ENCODE results near the gene COQ4.
A peak's percentile ranks its signal among the peaks of the same experiment; 100 is the strongest.
"Not testable (repeated sequence)": the region's sequence is repeated elsewhere in the genome, so short reads cannot be mapped to it uniquely, and the experiment has no call there.

The COQ4 gene

GRCh38 chr9:128322404-128323211, at the start of gene COQ4, which contains the start of gene TRUB2:
Gene COQ4 (plus strand): TSS chr9:128322839. CDS start chr9:128322859, 20 bp downstream.
Gene TRUB2 (minus strand): TSS chr9:128322447. CDS start chr9:128322408, 39 bp downstream.
- DNase-seq, result peak; percentile 98

GRCh38 chr9:128274245-128274644, 48.4 kb upstream of the COQ4 start:
- no peak for DNase-seq

- peak; percentile 74 for DNase-seq
Observed at GRCh38 chr9:128275198-128276007, 47.2 kb upstream of the COQ4 start, which contains the start of gene GOLGA2. Gene GOLGA2 (minus strand): TSS chr9:128276007. CDS start chr9:128275976, 31 bp downstream.

- DNase-seq, result peak; percentile 100
Observed at GRCh38 chr9:128276008-128276573, 46.5 kb upstream of the COQ4 start, which contains the start of gene SWI5. Gene SWI5 (plus strand): TSS chr9:128276276.

- no peak for DNase-seq
Observed at GRCh38 chr9:128276574-128277270, 45.9 kb upstream of the COQ4 start.

GRCh38 chr9:128279088-128280073, 43.3 kb upstream of the COQ4 start:
- DNase-seq, result not testable (repeated sequence)

- no peak for DNase-seq
Observed at GRCh38 chr9:128280084-128280622, 42.5 kb upstream of the COQ4 start.

GRCh38 chr9:128282500-128282899, 40.1 kb upstream of the COQ4 start:
- DNase-seq, result no peak

- no peak for DNase-seq
Observed at GRCh38 chr9:128285033-128285784, 37.4 kb upstream of the COQ4 start.

GRCh38 chr9:128286440-128286839, 36.2 kb upstream of the COQ4 start:
- DNase-seq, result peak; percentile 30

- no peak for DNase-seq
Observed at GRCh38 chr9:128288273-128289004, 34.2 kb upstream of the COQ4 start.

- DNase-seq, result no peak
Observed at GRCh38 chr9:128292009-128292408, 30.6 kb upstream of the COQ4 start.

GRCh38 chr9:128293091-128293490, 29.5 kb upstream of the COQ4 start:
- DNase-seq, result no peak

- no peak for DNase-seq
Observed at GRCh38 chr9:128294142-128294541, 28.5 kb upstream of the COQ4 start.

- DNase-seq, result no peak
Observed at GRCh38 chr9:128296340-128297220, 26.1 kb upstream of the COQ4 start.

GRCh38 chr9:128297221-128297773, 25.3 kb upstream of the COQ4 start:
- no peak for DNase-seq

GRCh38 chr9:128298535-128299482, 23.8 kb upstream of the COQ4 start:
- DNase-seq, result no peak
